Stimulated activated CD8-positive, alpha-beta memory T cell treated with anti-CD3 and anti-CD28 coated beads, Interleukin-4, amount 100 ng/mL, for 1 hour (primary cell): Measurements from ENCODE around the gene REG1A.

Experiments used
- DNase-seq, 2 donors: peaks; one replicate each; pipeline ENCODE4 v3.0.0-alpha.2; 2020; ENCODE audit warnings: low read depth in 2 of 2, low spot score in 1 of 2

The REG1A gene

DNA sequence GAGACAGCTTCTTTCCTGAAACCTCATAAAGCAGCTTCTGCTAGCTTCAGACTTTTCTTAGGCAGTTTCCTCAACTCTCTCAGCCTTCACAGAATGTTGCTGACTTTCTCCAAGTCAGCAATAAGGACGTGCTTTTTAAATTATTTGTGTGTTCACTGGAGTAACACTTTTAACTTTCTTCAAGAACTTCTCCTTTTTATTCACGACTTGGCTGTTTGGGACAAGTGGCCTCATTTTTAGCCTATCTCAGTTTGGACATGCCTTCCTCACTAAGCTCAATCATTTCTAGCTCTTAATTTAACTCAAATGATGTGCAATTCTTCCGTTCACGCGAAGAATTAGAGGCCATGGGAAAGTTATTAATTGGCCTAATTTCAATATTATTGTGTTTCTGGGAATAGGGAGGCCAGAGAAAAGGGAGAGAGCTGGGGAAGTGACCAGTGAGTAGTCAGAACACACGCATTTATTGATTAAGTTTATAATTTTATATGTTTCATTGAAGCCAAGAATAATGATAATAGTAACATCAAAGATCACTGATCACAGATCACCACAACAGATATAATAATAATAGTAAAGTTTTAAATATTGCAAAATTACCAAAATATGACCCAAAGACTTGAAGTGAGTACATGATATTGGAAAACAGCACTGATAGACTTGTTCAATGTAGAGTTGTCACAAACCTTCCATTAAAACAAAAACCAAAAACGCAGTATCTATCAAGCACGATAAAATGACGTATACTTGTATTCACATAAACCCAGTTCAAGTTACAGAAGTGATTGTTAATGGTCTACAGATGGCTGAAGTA, 4.8 kb downstream of the REG1A start:
- DNase-seq, result no peak

GRCh38 chr2:79125721-79125985, 5.4 kb downstream of the REG1A start:
- no peak for DNase-seq

DNA sequence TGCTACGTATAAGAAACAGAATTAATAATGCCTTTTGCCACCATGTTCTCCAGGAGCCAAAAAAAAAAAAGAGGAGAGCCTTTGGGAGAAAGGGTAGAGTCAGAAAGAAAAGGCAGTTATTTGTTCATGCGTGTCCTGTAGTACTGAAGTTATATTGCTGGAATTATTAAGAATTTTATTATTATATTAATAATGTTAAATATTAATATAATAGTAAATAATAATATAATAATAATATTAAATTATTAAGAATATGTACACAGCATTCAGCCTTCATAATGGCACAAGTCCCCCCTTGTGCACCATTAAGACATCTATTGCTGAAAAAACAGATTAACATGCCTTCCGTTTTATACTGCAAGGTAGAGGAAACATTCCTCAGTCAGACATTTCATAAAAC, 8.1 kb downstream of the REG1A start:
- no peak for DNase-seq

GRCh38 chr2:79129260-79129659, 9.0 kb downstream of the REG1A start:
- no peak for DNase-seq

DNA sequence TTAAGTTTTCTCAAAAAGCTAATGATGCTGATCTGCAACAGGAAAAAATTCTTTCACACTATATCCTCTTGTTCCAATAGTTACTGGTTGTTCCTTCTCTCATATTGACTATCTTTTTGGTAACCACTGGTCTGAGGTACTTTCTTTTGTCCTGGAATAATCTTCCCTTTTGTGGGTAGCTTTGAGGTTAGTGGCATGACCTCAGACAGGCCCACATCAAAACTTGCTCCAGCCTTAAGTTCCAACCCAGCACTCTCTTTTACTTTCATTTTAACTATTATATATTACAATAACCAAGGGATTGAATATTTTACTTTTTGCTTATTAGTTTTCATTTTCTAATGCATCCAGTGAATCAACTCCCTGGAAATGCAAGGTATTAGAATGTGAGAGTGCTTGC, 9.5 kb downstream of the REG1A start:
- DNase-seq, result no peak

DNA sequence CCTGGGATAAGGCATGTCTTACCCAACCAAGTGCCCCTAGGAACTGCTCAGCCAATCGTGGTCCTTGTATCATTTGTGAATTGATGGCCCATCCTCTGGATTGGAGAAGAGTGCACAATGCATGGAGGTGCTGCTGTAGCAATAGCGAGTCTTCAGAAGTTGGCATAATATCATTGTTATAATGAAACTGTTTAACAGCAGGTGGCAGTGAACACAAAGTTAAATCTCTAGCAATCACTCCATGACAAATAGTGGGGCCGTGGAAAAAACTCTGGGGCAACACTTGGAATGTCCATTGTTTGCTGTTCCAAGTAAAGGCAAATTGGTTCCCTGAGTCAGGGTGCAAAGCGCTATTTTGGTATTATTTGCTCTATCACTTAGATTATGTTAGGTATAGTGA, 11.4 kb downstream of the REG1A start:
- DNase-seq, result no peak

DNA sequence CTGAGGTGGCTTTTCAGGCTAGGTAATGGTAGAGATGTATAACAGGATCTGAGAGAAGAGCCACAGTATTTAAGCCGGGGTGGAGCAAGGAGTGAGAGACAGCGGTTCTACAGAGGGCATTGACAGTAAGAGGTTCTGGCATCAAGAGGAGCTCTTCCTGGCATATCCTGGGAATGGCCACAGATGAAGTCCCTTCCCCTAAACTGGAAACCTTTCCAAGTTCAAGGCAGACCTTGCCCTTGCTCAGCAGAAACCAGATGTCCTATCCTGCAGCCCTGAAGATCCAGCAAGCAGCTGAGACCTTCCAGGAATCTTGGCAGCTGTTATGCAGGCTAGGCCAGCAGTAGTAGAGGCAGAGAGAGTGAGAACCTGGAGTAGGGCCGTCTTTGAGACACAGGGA, 18.1 kb downstream of the REG1A start:
- DNase-seq, result no peak

DNA sequence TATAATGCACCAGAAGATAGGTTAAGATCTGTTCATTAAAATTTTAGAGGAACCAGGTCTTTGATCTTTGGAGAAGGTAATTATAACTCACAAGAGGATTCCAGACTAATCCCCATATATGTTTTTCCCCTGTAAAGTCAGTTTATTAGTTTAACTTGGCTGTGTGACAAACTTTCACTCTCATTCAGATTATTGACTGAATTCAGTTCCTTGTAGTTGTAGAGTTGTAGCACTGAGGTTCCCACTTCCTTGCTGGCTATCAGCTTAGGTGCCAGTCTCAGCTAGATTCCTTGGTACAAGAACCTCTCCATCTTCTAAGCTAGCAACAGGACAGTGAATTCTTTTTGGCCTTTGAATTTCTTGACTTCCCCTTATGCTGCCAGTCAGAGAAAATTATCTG, 19.1 kb downstream of the REG1A start:
- DNase-seq, result no peak

- no peak for DNase-seq
These were observed 35.7 kb downstream of the REG1A start for GRCh38 chr2:79155826-79156476.

DNA sequence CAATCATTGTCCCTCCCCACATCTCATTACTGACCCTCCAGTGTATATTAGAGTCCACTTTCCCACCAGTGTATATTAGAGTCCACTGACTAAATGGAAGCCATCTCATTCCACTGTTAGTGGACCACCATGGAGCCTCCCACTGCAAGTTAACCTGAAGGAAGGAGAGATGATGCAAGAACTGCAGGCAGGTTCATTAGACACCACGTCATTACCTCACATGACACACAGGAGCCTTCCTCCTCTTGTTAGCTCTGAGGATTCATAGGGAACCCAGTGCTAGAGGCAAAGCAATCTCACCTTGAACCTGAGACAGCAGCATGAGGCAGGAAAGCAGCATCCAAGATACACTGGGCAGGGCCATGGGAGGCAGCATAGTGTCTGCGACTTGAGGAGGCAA, 38.7 kb downstream of the REG1A start:
- no peak for DNase-seq

DNA sequence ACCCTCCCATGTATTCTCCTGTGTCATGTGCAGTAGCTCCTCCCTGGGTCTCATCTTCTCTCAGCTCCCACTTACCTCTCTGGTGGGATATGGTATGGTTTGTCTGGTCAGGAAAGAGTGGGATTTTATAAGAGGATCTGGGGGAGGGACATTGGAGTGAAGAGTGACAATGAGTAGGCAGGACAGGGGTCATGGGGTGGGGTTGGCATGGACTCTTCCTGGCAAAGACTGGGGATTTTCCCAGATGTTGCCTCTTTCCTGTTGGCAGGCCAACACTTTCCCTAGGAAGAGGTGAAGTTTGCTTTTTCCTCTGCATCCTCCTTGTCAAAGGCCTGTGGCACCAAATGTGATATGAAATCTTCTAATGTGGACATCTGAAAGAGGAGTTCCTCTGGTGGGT, 39.4 kb downstream of the REG1A start, which contains the start of gene REG3A:
Gene REG3A (minus strand): TSS at position 101 of the 400 bp plus-strand sequence. CDS start 348 bp downstream, outside the sequence.
- no peak for DNase-seq

DNA sequence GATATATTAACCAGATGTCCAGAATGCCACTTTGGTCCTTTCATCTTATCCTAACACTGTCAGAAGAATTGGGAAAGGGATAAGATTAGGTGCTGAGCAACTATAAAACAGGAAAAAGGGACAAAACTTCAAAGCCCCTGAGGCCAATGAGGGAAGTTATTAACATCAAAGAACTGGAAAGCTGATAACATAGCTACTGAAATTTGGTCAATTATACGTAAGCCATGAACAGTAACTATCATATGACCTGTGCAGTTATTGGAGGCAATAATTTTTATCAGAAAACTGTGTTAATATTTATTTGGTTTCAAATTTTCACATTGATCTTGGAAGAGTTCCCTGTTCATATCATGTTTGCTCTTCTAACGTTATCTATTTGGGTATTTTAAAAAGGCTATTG, 41.8 kb downstream of the REG1A start:
- no peak for DNase-seq

DNA sequence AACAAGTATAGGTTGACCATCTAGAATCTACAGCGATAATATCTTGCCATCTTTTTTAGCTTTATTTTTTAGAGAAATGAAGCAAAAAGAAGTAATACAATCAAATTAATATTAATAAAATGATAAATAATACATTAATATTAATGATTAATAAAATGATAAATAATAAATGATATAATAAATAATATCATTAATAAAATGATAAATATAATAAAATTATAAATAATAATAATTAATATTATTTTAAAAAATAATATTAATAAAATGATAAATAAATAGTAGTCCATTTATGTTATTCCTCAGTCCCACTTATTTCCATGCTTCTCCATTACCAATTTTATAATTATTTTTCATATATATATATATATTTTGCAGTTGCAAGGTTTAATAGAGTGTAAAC, 42.5 kb downstream of the REG1A start:
- DNase-seq, result no peak

DNA sequence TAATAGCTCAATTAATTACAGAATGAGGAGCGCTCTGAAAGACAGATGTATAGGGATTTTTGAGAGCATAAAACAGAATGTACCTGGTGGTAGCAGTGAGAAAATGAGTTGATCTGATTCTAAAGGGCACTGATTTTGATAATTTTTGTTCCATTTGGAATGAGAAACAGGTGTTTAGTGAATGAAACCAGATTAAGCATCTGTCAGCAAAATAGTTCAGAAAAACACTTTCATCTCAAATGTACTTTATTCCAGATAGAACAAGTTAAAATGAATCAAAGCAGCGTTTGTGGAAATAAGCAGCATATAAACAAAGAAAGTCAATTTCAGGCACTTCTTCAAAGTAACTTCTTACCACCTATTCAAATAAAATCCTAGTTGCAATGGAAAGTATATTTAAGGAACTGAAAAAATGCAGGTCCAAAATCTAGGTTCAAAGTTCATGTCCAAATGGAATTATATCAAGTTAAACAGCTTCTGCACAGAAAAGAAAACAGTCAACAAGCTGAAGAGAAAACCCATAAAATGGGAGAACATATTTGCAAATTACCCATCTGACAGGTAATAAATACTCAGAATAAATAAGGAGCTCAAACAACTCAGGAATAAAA, 51.2 kb downstream of the REG1A start:
- no peak for DNase-seq
